ENCODE data around the gene LTBP4. TPM values are rescaled to one million over a fixed set of nuclear protein-coding genes. Genes with fewer than 3 reads are reported as not detected.

LTBP4 gene
- total RNA-seq, 1 experiment from 2014 or later = 75.4 TPM

- TF ChIP-seq SIN3A (IDR thresholded peaks at IDR 0.05; ENCODE audit: borderline replicate concordance, insufficient read depth, low read depth, low read length) = no peak
- TF ChIP-seq POLR2AphosphoS5 (IDR thresholded peaks at IDR 0.05; ENCODE audit: low read depth, low read length) = no peak
- no peak for TF ChIP-seq TCF7L2 (IDR thresholded peaks at IDR 0.05; ENCODE audit: low read depth, low read length)
- TF ChIP-seq, protein P1, sequence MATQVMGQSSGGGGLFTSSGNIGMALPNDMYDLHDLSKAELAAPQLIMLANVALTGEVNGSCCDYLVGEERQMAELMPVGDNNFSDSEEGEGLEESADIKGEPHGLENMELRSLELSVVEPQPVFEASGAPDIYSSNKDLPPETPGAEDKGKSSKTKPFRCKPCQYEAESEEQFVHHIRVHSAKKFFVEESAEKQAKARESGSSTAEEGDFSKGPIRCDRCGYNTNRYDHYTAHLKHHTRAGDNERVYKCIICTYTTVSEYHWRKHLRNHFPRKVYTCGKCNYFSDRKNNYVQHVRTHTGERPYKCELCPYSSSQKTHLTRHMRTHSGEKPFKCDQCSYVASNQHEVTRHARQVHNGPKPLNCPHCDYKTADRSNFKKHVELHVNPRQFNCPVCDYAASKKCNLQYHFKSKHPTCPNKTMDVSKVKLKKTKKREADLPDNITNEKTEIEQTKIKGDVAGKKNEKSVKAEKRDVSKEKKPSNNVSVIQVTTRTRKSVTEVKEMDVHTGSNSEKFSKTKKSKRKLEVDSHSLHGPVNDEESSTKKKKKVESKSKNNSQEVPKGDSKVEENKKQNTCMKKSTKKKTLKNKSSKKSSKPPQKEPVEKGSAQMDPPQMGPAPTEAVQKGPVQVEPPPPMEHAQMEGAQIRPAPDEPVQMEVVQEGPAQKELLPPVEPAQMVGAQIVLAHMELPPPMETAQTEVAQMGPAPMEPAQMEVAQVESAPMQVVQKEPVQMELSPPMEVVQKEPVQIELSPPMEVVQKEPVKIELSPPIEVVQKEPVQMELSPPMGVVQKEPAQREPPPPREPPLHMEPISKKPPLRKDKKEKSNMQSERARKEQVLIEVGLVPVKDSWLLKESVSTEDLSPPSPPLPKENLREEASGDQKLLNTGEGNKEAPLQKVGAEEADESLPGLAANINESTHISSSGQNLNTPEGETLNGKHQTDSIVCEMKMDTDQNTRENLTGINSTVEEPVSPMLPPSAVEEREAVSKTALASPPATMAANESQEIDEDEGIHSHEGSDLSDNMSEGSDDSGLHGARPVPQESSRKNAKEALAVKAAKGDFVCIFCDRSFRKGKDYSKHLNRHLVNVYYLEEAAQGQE (IDR thresholded peaks at IDR 0.05; ENCODE audit: insufficient read depth in 1 of 2, low read depth in 2 of 2, low read length in 1 of 2) = no peak
- TF ChIP-seq CTCF (IDR thresholded peaks at IDR 0.05) = no peak
- in situ Hi-C loops (cut with HindIII; ENCODE audit: low pct_unique_long_range_greater_than_20kb, low sequenced_read_pairs) (no loop called here), intact Hi-C loops (cut with micrococcal nuclease; ENCODE audit: unreplicated experiment) (no loop called here)
- no peaks in the 10 kb centered on the region for H3K4me1 ChIP-seq (ENCODE audit: control insufficient read depth, insufficient read depth, low read length)
- no peaks in the 10 kb centered on the region for H3K27me3 ChIP-seq (ENCODE audit: control insufficient read depth, insufficient read depth, low read length)
- DNase-seq (ENCODE audit: low read depth, low spot score) = no peak
- POLR2A ChIA-PET = no interaction called here
- H3K4me3 ChIP-seq (ENCODE audit: low read depth in 2 of 2, low read length in 2 of 2) = no peak overlapping the region
- no TSS peak for BruUV-seq (replicated peaks)
- CTCF ChIA-PET = no interaction called here
- no peaks in the 10 kb centered on the region; the same call in 1 of the 2 replicates for H3K36me3 ChIP-seq (ENCODE audit: control insufficient read depth, insufficient read depth, low read length)
- no peak overlapping the region for H3K27ac ChIP-seq (ENCODE audit: low read length)
- H3K9me3 ChIP-seq (ENCODE audit: control insufficient read depth, insufficient read depth, low read depth, low read length) = no peaks in the 10 kb centered on the region
- no peak for ATAC-seq
These were observed 9.9 kb downstream of the LTBP4 start for GRCh38 chr19:40611096-40611495.

DNA sequence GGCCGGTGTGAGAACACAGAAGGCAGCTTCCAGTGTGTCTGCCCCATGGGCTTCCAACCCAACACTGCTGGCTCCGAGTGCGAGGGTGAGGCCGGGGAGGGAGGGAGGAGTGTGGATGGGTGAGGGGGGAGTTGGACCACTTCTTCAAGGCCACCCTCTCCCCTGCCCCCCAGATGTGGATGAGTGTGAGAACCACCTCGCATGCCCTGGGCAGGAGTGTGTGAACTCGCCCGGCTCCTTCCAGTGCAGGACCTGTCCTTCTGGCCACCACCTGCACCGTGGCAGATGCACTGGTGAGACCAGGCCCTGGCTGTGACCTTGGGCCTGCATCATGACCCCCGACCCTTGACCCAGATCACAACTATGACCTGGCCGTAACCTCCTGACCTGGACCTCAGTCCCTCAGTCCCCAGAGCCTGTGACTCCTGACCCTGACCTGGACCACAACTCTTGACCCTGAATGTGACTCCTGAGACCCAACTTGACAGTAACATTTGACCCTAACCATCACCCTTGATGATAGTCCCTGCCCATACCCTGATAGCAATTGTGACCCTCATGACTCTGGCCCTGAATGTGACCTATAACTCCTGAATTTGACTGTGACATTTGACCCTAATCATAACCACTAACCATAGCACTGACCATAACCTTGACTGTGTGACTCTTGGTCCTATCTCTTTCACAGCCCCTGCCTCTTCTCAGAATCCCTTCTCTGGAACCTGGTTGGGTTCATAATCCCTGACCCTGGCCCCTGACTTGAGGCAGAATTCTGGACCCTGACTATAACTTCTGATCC is 10.9 kb downstream of the LTBP4 start:
- POLR2A ChIA-PET = no interaction called here
- no TSS peak for BruUV-seq (replicated peaks)
- H3K27ac ChIP-seq (ENCODE audit: low read length) = no peak overlapping the region
- CTCF ChIA-PET = no interaction called here
- no peaks in the 10 kb centered on the region; the same call in 1 of the 2 replicates for H3K36me3 ChIP-seq (ENCODE audit: control insufficient read depth, insufficient read depth, low read length)
- no peaks in the 10 kb centered on the region for H3K4me1 ChIP-seq (ENCODE audit: control insufficient read depth, insufficient read depth, low read length)
- in situ Hi-C loops (cut with HindIII; ENCODE audit: low pct_unique_long_range_greater_than_20kb, low sequenced_read_pairs) = no loop called here
- intact Hi-C loops (cut with micrococcal nuclease; ENCODE audit: unreplicated experiment) = no loop called here
- H3K27me3 ChIP-seq (ENCODE audit: control insufficient read depth, insufficient read depth, low read length) = no peaks in the 10 kb centered on the region
- ATAC-seq = no peak
- no peaks in the 10 kb centered on the region for H3K9me3 ChIP-seq (ENCODE audit: control insufficient read depth, insufficient read depth, low read depth, low read length)
- no peak overlapping the region for H3K4me3 ChIP-seq (ENCODE audit: low read depth in 2 of 2, low read length in 2 of 2)
- no peak for DNase-seq (ENCODE audit: low read depth, low spot score)
- TF ChIP-seq TCF7L2 (IDR thresholded peaks at IDR 0.05; ENCODE audit: low read depth, low read length) (no peak), POLR2AphosphoS5 (IDR thresholded peaks at IDR 0.05; ENCODE audit: low read depth, low read length) (no peak), CTCF (IDR thresholded peaks at IDR 0.05) (no peak)
